Astrocyte (in vitro differentiated cells and primary cell): ENCODE data around the gene IL3RA.

ENCODE experiments used
- CTCF ChIP-seq: IDR thresholded peaks from 2 replicates; pipeline ENCODE4 v1.5.1; 2011; ENCODE audit warnings: low read depth, mild to moderate bottlenecking, inconsistent platforms, low read length, moderate library complexity; ENCODE audit not compliant: insufficient read depth
- EZH2 ChIP-seq: IDR thresholded peaks from 2 replicates; pipeline ENCODE4 v1.6.1; 2012; ENCODE audit warnings: mild to moderate bottlenecking, low read length, inconsistent platforms; ENCODE audit not compliant: insufficient read depth

GRCh38 chrX:1321674-1322073, 14.9 kb upstream of the IL3RA start:
- TF ChIP-seq CTCF, result no peak
- no peak for TF ChIP-seq EZH2
